Measurements from ENCODE around the gene MTX1.
A peak's percentile ranks its signal among the peaks of the same experiment; 100 is the strongest.
"Not testable (repeated sequence)": the region's sequence is repeated elsewhere in the genome, so short reads cannot be mapped to it uniquely, and the experiment has no call there.

Gene MTX1

DNA sequence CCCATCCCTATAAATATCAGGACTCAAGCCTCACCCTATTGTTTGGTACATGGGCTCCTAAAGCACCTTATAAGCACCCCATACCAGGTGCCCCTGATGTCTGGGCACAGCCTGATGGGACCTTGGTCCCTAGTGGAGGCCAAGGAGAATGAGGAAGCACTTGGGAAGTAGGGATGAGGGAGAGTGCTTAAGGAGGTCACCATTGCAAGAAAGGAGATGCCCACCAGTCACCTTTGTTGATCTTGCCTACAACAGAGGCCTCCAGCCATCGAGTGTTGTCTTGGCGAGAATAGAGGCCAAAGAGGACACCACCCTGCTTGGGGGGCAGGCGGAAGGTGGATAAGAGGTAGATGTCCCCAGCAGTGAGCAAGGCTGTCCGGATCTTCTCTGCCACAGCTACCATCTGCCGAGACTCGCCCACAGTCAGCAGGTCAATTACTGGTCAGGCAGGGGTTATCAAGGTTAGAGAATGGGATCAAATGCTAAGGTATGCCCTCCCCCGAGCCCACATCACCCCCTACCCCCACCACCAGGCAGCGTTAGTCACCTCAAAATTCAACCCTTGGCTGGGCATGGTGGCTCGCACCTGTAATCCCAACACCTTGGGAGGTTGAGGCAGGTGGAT is 2.4 kb upstream of the MTX1 start:
- no peak for DNase-seq (ENCODE audit: extremely low read depth in 1 of 2, low read depth in 1 of 2)

DNA sequence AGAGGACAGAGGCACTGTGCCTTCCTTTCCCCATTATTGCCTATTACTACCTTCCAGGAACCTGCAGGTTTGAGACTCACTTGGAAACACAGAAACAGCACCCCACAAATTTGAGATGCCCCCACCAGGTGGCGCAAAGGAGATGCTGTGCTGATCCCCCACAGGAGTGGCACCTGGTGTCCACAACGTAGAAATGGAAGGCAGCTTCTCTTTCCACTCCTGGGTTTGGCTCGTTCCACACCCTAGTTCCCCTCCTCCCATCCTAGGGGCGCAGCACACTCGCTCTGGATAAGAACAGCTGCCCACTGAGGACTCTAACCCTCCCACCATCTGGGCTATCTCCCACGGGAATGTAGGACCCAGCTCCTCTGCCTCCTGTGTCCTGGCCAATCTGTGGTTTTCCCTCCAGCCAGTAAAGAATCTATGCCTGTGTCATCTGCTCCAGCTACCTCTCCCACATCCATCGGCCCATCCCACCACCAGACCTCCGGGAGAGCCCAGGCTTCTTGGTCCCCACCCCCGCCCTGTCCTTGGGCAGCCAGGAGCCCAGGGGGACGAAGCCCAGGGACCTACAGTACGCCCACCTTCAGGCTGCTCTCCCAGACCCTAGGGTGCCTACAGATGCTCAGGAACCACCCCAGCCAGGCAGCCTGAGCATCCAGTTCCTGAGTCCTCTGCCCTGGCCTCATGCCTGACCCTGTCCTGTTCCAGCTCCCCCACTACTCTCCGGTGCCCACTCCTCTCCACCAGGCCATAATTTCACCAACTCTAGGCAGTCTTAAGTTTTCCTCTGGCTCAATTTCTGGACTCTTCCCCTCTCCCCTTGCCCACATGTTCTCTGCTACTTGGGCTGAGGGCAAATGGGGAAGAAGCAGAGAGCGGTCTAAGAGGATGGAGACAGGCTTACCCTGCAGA is 1.3 kb upstream of the MTX1 start:
- peak; percentile 84 to 87 for DNase-seq (ENCODE audit: extremely low read depth in 1 of 2, low read depth in 1 of 2)

DNA sequence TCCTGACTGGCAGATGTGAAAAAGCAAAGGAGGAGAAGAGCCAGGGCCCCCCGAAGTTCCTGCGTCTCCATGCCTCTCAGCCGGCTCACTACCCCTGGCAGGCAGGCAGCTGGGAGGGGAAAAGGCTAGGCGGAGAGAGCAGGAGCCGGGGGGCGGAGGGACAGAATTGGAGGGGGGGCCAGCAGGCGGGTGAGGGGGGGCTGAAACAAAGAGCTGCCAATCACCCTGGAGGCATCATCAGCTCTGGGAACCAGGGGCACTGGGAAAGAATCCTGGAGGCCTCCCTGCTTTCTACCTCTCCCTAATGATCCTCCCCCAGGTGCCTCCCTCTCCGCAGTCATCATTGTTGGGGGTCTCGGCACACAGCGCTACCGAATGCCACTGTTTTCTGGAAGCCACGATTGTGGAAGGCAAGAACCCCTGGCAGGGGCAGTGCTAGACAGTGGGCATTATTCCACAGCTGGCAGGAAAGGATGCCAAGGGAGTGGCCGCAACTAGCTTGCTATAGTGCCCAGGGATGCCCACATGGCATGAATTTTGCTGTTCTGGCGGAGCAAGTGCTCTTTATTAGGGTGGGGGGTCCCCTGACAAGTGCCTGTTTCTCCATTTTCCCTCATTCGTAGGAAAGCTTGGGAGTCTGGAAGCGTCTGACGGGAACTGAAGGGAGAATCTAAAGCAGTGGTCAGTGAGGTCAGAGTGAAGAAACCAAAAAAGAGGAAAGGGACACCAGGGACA is 522 bp upstream of the MTX1 start, which contains the start of gene THBS3:
Gene THBS3, minus strand, starts transcription at position 92 of the 735 bp plus-strand sequence. Its CDS starts 21 bp downstream, at position 71.
- DNase-seq (ENCODE audit: extremely low read depth in 1 of 2, low read depth in 1 of 2), result no peak

DNA sequence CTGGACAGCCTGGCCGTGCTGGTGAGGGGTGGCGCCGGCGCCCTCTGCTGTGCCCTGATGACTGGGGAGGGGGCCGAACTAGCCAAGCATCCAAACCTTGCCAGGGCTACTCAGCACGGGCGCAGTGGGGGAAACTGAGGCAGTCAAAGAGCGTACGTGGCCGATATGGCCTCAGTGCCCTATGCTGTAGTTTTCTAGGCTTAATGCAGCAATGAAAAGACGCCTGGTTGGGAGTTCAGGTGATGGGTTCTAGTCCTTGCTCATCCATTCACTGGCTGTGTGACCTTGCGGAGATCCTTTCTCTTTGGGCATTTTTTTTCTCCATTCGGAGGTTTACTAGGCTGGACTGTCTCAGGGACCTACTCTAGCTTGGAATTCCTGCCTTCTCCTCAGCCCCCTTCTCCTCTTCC is 822 bp downstream of the MTX1 start:
- DNase-seq (ENCODE audit: extremely low read depth in 1 of 2, low read depth in 1 of 2), result no peak

DNA sequence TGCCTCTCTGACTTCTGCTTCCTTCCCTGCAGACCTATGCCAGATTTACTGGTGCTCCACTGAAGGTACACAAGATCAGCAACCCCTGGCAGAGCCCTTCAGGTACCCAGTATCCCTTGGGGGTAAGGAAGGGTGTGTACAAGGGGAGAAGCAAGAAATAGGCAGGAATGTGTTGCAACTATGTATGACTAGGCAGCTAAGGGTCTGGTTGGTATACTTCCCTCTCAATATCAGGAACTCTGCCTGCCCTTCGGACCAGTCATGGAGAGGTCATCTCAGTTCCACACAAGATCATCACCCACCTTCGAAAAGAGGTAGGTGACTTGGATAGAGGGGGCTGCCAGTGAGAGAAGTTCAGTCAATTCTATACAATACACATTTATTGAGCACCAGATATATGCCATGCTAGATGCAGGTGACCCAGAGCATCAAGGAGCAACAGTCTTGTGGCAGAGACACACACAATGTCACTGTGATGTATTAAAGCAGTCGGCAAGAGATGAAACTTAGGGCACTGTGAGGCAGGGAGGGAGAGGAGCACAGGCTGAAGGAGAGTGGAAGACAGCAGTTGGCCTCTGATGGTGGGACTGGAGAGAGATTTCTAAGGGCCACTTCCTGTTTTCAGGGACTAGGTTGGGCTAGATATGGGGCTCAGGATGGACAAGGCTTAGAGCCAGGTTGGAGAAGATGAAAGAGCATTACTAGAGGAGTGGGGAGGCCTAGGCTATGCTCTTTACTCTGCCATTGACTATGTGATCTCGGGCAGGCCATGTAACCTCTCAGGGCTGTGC is 2.0 kb downstream of the MTX1 start:
- DNase-seq (ENCODE audit: extremely low read depth in 1 of 2, low read depth in 1 of 2), result no peak

DNA sequence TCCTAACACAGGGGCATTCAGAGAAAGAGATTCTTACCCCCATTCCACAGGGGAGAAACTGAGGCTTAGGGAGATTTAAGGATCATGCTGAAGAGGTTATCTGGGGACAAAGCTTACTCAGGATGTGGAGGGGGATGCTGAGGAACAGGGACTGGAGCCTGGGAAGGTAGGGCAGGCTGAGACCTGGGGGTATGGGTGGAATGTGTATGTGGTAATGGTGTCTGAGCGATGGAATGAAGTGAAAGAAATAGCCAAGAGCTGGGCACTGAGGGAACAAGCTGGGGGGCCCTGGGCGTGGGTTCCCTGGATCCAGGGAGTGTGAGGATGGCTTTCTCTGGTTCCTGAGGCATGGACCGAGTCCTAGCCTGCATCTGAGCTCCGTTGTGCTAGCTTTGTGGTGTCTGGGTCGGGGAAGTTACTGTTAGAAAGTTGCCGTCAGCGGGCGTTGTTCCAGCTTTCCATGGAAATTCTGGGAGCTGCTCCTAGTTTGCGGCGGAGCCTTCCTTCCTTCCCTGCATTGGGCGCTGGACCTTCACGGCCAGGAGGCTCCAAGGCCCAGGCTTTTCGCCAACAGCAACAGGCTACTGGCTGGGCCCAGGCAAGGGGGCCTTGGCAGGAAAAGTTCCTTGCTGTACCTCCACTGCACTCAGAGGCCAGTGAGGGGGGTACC is 3.0 kb downstream of the MTX1 start:
- not testable (repeated sequence) for DNase-seq (ENCODE audit: extremely low read depth in 1 of 2, low read depth in 1 of 2)

DNA sequence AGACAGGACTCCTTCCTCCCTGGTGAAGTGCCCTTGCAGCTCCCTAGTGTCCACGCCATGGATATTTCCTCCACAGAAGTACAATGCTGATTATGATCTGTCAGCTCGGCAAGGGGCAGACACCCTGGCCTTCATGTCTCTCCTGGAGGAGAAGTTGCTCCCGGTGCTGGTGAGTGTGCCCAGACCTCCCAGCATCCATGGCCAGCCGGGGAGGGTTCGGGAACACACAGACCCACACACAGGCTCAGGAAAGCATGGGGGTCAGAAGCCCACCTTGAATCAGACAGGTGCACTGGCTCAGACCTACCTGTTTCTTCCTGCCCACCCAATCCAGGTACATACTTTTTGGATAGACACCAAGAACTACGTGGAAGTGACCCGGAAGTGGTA is 3.6 kb downstream of the MTX1 start:
- not testable (repeated sequence) for DNase-seq (ENCODE audit: extremely low read depth in 1 of 2, low read depth in 1 of 2)

DNA sequence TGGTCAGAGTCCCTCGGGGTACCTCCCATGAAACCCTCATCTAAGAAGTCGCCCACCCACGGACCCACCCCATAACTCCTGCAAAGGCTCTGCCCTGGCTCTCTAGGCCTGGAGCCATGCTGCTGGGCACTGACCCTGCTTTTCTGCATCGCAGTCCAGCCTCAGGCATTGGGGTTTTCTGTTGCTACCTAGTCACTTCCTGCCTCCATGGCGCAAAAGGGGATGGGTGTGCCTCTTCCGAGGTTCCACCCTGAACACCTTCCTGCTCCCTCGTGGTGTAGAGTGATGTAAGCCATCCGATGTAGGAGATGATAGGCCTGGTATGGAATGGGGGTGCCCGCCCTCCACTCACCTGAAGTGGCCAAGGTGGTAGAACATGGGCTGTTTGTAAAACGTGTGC is 6.2 kb downstream of the MTX1 start:
- not testable (repeated sequence) for DNase-seq (ENCODE audit: extremely low read depth in 1 of 2, low read depth in 1 of 2)

DNA sequence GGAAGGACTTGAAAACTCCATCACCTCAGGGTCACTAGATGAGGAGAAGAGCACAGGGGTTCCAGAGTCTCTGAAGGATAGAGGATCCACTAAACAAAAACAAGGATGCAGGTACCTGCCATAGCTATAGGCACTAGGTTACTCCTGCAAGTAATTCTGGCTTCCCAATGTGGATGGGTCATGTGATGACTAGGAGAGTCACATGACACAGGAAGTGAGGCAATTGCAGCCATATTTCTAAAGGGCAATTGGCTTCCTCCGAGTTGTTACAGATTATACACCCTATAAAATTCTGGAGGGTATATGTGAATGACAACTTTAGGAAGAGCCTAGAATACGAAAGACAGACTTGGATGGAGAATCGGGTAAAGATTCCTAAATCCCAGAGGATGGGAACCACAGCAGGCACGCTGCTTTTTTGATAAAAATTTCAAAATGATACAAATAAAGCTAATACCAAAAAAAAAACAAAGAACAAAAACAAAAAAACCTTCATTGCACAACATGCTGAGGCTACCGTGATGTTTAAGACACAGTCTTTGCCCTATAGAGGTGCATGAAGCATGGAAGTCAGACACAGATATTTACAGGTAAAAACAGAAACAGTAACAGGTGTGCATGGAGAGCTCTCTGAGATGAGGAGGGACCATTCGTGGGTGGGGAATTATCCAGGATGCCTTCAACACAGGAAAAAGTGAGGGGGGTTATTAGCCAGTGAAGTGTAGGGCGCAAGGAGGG is 10.5 kb downstream of the MTX1 start:
- DNase-seq (ENCODE audit: extremely low read depth in 1 of 2, low read depth in 1 of 2), result no peak

DNA sequence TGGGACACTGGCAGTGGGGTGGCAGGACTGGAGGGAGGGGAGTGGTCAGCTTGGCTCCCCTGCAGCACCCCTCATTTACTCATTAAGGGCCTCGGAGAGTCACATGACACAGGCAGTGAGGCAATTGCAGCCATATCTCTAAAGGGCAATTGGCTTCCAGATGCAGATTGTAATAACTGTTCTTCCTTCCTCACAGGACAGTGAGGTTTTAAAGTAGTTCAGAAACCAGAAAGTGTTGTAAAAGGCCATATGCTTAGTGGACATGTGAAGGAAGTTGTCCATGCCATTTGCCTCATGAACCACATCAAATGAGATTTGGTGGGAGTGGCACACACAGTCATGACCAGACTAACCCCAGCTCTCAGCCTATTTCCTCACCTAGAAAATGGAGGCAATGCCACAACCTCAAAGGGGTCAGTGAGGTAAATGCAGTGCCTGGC is 11.1 kb downstream of the MTX1 start:
- no peak for DNase-seq (ENCODE audit: extremely low read depth in 1 of 2, low read depth in 1 of 2)

DNA sequence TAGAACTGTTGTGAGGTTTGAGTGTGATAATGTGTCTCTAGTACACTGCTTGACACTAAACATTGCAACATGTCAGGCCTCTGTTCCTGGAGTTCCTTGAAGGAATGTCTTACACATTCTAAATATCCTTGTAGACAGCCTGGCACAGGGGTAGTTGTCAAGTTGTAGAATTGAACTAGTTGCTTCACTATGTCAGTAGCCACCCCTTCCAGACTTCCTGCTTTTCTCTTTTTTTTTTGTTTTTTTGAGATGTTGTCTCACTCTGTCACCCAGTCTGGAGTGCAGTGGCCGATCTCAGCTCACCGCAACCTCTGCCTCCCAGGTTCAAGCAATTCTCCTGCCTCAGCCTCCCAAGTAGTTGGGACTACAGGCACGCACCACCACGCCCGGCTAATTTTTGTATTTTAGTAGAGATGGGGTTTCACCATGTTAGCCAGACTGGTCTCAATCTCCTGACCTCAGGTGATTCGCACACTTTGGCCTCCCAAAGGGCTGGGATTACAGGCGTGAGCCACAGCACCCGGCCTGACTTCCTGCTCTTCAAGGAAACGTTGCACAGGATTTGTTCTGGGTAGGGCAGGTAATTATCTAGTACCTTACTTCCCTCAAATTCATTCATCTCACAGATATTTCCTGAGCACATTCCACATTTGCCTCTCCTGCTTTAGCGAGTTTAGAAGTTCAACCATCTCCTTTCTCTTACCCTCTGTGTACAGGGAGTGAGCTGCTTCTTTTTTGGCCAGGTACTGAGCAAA is 11.9 kb downstream of the MTX1 start:
- not testable (repeated sequence) for DNase-seq (ENCODE audit: extremely low read depth in 1 of 2, low read depth in 1 of 2)

DNA sequence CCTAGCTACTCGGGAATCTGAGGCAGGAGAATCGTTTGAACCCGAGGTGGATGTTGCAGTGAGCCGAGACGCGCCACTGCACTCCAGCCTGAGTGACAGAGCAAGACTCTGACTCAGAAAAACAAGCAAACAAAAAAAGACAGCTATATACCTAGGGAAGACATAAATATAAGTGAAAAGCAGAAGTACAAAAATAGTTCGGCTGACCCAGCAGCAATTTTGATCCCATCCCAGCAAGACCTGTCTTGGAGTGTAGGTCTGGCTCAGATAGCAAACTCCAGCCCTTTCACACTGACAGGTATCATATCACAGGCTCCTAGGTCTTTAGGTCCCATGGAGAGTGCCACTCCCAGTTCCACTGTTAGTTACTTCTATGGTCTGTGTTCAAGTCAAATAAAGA is 14.6 kb downstream of the MTX1 start:
- no peak for DNase-seq (ENCODE audit: extremely low read depth in 1 of 2, low read depth in 1 of 2)

DNA sequence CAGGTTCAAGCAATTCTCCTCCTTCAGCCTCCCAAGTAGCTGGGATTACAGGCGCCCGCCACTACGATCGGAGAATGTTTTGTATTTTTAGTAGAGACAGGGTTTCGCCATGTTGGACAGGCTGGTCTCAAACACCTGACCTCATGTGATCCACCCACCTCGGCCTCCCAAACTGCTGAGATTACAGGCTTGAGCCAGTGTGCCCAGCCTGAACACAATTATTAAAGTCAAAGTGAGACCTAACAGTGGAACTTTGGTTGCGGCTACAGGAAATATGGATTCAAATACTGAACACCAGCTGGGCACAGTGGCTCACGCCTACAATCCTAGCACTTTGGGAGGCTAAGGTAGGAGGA is 16.9 kb downstream of the MTX1 start:
- DNase-seq (ENCODE audit: extremely low read depth in 1 of 2, low read depth in 1 of 2), result not testable (repeated sequence)

DNA sequence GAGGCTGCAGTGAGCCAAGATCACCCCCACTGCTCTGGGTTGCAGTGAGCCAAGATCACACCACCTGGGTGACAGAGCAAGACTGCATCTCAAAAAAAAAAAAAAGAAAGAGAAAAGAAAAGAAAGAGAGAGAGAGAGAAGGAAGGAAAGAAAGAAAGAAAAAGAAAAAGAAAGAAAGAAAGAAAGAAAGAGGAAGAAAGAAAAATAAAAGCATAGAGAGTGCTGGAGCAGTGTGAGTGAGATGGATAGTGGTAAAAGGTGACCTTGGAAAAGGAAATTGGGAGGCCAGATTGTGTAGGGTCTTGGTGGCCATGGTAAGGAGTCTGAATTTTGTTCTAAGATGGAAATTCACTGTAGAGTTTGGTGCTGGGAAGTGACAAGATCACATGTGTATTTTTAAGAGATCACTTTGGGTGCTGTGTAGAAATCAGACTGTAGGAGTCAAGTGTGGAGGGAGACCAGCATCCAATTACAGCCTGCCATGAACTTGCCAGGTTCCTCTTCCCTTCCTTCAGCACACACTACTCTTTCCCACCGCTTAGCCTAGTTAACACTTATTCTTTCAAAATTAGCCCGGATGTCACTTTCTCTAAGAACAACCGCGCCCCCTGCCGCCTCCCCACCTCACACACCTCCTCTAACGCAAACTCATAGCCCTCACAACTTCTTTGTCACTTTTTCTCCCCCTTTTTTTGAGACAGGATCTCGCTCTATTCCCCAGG is 17.9 kb downstream of the MTX1 start:
- peak; percentile 72 to 85 for DNase-seq (ENCODE audit: extremely low read depth in 1 of 2, low read depth in 1 of 2)

DNA sequence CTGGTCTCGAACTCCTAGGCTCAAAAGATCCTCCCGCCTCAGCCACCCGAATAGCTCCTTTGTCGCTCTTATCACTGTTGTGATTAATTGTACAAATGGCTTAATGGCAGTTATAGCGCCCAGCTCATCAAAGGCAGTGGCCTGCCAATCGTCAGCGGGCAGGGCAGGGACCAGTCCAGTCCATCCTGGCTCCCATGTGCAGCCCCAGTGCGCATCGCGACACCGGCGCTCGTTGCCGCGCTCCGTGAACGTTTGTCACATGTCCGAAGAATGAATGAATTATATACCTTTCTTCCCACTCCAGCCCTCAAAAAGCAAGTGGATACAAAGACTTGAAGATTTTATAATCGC is 18.4 kb downstream of the MTX1 start:
- no peak for DNase-seq (ENCODE audit: extremely low read depth in 1 of 2, low read depth in 1 of 2)

DNA sequence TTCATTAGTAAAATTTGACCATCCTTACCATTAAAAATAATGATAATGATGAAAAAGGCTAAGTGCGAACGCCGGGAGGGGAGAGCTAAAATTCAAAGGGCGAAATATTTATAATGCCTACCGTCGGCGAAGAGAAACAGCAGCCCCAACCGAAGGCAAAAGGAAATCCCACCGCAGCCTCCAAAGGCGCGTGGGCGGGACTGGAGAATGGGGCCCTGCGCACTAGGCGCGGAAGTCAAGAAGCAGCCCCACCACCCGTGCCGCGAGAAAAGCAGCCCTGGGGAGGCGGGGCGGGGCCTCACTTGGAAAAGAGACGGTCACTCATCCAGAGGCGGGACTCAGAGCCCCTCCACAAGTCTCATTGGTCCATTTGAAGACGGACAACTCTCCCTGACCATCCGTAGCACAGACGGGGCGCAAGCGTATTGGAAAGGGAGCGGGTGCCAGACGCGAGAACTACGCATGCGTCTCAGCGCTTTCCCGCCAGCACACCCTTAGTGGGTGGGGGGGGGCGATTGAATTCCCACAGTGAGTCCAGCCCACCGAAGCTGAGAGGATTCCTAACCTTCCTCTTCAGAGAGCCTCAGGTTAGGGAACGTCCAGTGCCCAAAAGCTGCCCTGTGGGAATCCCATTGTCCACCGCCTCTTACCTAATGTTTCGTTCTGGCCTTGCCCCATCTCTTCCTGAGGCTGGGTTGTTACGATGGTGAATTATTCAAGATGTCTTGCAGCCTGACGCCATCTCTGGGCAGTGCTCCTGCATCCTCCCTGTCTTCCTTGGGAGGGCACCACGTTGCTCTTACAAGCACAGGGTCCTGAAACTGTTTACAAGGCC is 19.0 kb downstream of the MTX1 start:
- peak; percentile 95 to 100 for DNase-seq (ENCODE audit: extremely low read depth in 1 of 2, low read depth in 1 of 2)

DNA sequence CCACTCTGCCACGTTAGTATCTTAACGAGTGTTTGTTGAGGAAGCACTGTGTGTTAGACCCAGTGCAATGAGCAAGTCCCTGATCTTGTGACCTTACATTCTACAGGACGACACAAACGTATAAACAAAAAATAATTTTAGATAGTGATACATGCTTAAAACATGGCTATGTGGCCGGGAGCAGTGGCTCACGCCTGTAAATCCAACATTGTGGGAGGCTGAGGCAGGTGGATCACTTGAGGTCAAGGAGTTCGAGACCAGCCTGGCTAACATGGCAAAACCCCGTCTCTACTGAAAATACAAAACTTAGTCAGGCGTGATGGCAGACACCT is 19.6 kb downstream of the MTX1 start:
- no peak for DNase-seq (ENCODE audit: extremely low read depth in 1 of 2, low read depth in 1 of 2)
